Chondrocyte (in vitro differentiated cells): ENCODE results near the gene PYDC2. TPM values are rescaled to one million over a fixed set of nuclear protein-coding genes. Genes with fewer than 3 reads are reported as not detected.

ENCODE experiments used
- DNase-seq: peaks from one replicate; pipeline ENCODE4 v3.0.0; 2021; ENCODE audit warnings: mixed read lengths, low spot score
- H3K27ac Mint-ChIP-seq: one replicate; pipeline ENCODE4 v1.8.0; 2021; ENCODE audit warnings: mild to moderate bottlenecking, moderate library complexity, mixed read lengths; ENCODE audit not compliant: unreplicated experiment
- H3K27me3 Mint-ChIP-seq: 2 replicates; pipeline ENCODE4 v1.8.0; 2021; ENCODE audit warnings: low read depth, mixed read lengths
- H3K36me3 Mint-ChIP-seq: 2 replicates; pipeline ENCODE4 v1.8.0; 2021; ENCODE audit warnings: low read depth, mixed read lengths
- H3K4me1 Mint-ChIP-seq: 2 replicates; pipeline ENCODE4 v1.8.0; 2021; ENCODE audit warnings: low read depth, mild to moderate bottlenecking, mixed read lengths
- H3K4me3 Mint-ChIP-seq: one replicate; pipeline ENCODE4 v1.8.0; 2021; ENCODE audit warnings: mild to moderate bottlenecking, moderate library complexity, mixed read lengths; ENCODE audit not compliant: unreplicated experiment
- H3K9me3 Mint-ChIP-seq: 2 replicates; pipeline ENCODE4 v1.8.0; 2021; ENCODE audit warnings: low read depth, mixed read lengths
- total RNA-seq: library from RNA; stranded (reverse); gene quantifications from 3 replicates; pipeline ENCODE4 v1.2.1, GENCODE V29; 2021
- TF ChIP-seq, protein P1 (sequence below): fragments of 200-600 bp; sonication (generic); IDR thresholded peaks from 2 replicates; pipeline ENCODE4 v1.5.0; 2021; ENCODE audit warnings: antibody characterized with exemption, mild to moderate bottlenecking, moderate library complexity

Gene PYDC2
- total RNA-seq, 1 donor from 2014 or later, result not detected

- Mint-ChIP-seq H3K4me1 (peaks cover 9% of the 10 kb centered on the region), H3K27ac (no peak overlapping the region), H3K4me3 (no peak overlapping the region), H3K27me3 (peaks cover 4% of the 10 kb centered on the region), H3K36me3 (no peaks in the 10 kb centered on the region), H3K9me3 (no peaks in the 10 kb centered on the region)
- no peak for DNase-seq
- TF ChIP-seq, protein P1, sequence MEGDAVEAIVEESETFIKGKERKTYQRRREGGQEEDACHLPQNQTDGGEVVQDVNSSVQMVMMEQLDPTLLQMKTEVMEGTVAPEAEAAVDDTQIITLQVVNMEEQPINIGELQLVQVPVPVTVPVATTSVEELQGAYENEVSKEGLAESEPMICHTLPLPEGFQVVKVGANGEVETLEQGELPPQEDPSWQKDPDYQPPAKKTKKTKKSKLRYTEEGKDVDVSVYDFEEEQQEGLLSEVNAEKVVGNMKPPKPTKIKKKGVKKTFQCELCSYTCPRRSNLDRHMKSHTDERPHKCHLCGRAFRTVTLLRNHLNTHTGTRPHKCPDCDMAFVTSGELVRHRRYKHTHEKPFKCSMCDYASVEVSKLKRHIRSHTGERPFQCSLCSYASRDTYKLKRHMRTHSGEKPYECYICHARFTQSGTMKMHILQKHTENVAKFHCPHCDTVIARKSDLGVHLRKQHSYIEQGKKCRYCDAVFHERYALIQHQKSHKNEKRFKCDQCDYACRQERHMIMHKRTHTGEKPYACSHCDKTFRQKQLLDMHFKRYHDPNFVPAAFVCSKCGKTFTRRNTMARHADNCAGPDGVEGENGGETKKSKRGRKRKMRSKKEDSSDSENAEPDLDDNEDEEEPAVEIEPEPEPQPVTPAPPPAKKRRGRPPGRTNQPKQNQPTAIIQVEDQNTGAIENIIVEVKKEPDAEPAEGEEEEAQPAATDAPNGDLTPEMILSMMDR, result no peak
Observed at GRCh38 chr3:191417457-191417729, 43.6 kb upstream of the PYDC2 start.

- Mint-ChIP-seq H3K4me1 (peaks cover 2% of the 10 kb centered on the region), H3K27me3 (peaks cover 11% of the 10 kb centered on the region), H3K27ac (no peak overlapping the region), H3K4me3 (no peak overlapping the region), H3K36me3 (no peaks in the 10 kb centered on the region), H3K9me3 (no peaks in the 10 kb centered on the region)
- DNase-seq, result no peak
- TF ChIP-seq, protein P1, result no peak
Observed at GRCh38 chr3:191420771-191421170, 40.2 kb upstream of the PYDC2 start.

- no peak for DNase-seq
- Mint-ChIP-seq H3K4me3 (no peak overlapping the region), H3K36me3 (no peaks in the 10 kb centered on the region), H3K27me3 (peaks cover 15% of the 10 kb centered on the region), H3K27ac (no peak overlapping the region), H3K9me3 (no peaks in the 10 kb centered on the region), H3K4me1 (no peaks in the 10 kb centered on the region)
- TF ChIP-seq, protein P1, result no peak
Observed at GRCh38 chr3:191424881-191425280, 36.1 kb upstream of the PYDC2 start.

- H3K4me3 Mint-ChIP-seq, result no peak overlapping the region
- H3K4me1 Mint-ChIP-seq, result no peaks in the 10 kb centered on the region
- no peaks in the 10 kb centered on the region for H3K36me3 Mint-ChIP-seq
- TF ChIP-seq, protein P1, result no peak
- DNase-seq, result no peak
- H3K27ac Mint-ChIP-seq, result no peak overlapping the region
- no peaks in the 10 kb centered on the region for H3K9me3 Mint-ChIP-seq
- peaks cover 18% of the 10 kb centered on the region for H3K27me3 Mint-ChIP-seq
Observed at GRCh38 chr3:191425322-191425734, 35.6 kb upstream of the PYDC2 start.

DNA sequence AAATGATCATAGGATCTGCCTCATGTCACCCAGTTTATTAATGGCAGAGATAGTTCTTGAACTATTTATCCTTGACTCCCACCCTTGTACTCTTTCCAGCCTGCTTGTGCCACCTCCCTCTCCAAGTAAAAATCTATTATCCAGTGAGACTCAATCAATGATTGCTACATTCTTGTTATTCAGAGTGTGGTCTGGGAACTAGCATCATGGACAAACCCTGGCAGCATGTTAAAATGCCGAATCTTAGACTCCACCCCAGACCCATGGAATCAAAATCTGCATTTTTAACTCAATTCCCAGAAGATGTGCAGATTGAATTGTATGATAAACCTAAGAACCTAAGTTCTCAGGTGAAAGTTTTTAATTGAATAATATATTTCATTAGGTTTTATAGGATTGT is 34.7 kb upstream of the PYDC2 start:
- no peak for DNase-seq
- Mint-ChIP-seq H3K4me3 (no peak overlapping the region), H3K4me1 (no peaks in the 10 kb centered on the region), H3K9me3 (peaks cover 1% of the 10 kb centered on the region), H3K27me3 (peaks cover 23% of the 10 kb centered on the region), H3K36me3 (no peaks in the 10 kb centered on the region), H3K27ac (no peak overlapping the region)
- TF ChIP-seq, protein P1, result no peak
